ENCODE data around the gene MGP. TPM values are rescaled to one million over a fixed set of nuclear protein-coding genes. Genes with fewer than 3 reads are reported as not detected.

The MGP gene
- total RNA-seq, 1 experiment from 2014 or later: 0.96 TPM

GRCh38 chr12:14871247-14871646 lies 14.4 kb downstream of the MGP start:
- H3K4me1 Mint-ChIP-seq: no peaks in the 10 kb centered on the region
- ATAC-seq: no peak
- H3K4me3 Mint-ChIP-seq: no peak overlapping the region
- H3K27ac Mint-ChIP-seq: no peak overlapping the region
- H3K36me3 Mint-ChIP-seq: peaks cover 15% of the 10 kb centered on the region
- TF ChIP-seq ZNF425 (CRISPR knock-in tag; conservative IDR thresholded peaks at IDR 0.05): no peak
- TF ChIP-seq PRRX2 (CRISPR knock-in tag; IDR thresholded peaks at IDR 0.05): no peak
- TF ChIP-seq E2F1 (CRISPR knock-in tag; IDR thresholded peaks at IDR 0.05): no peak
- no peak for TF ChIP-seq ETV6 (CRISPR knock-in tag; IDR thresholded peaks at IDR 0.05)
- TF ChIP-seq ZNF396 (CRISPR knock-in tag; IDR thresholded peaks at IDR 0.05; ENCODE audit: borderline replicate concordance): no peak
- no peak for TF ChIP-seq KAT7 (CRISPR knock-in tag; IDR thresholded peaks at IDR 0.05; ENCODE audit: borderline replicate concordance)
- no peak for TF ChIP-seq CBFB (CRISPR knock-in tag; IDR thresholded peaks at IDR 0.05; ENCODE audit: low read depth)
- no peak for TF ChIP-seq AFF4 (CRISPR knock-in tag; IDR thresholded peaks at IDR 0.05; ENCODE audit: borderline replicate concordance)
- no peak for TF ChIP-seq ATF3 (CRISPR knock-in tag; conservative IDR thresholded peaks at IDR 0.05)
- no peak for TF ChIP-seq FOXK1 (CRISPR knock-in tag; IDR thresholded peaks at IDR 0.05)
- no peak for TF ChIP-seq ZNF232 (CRISPR knock-in tag; IDR thresholded peaks at IDR 0.05)
- no peak for TF ChIP-seq FOXJ3 (CRISPR knock-in tag; IDR thresholded peaks at IDR 0.05; ENCODE audit: borderline replicate concordance)
- TF ChIP-seq ATF1 (CRISPR knock-in tag; IDR thresholded peaks at IDR 0.05): no peak
- no peak for TF ChIP-seq E2F4 (CRISPR knock-in tag; IDR thresholded peaks at IDR 0.05; ENCODE audit: borderline replicate concordance, low read depth)
- TF ChIP-seq ZSCAN18 (CRISPR knock-in tag; IDR thresholded peaks at IDR 0.05): no peak
- no peak for TF ChIP-seq ZNF219 (CRISPR knock-in tag; IDR thresholded peaks at IDR 0.05; ENCODE audit: borderline replicate concordance)
- no peak for TF ChIP-seq ZNF416 (CRISPR knock-in tag; IDR thresholded peaks at IDR 0.05)
- H3K9me3 Mint-ChIP-seq: peaks cover 20% of the 10 kb centered on the region
- peaks cover 6% of the 10 kb centered on the region for H3K27me3 Mint-ChIP-seq (ENCODE audit: low read depth)
- ChIA-PET CTCF (no interaction called here), POLR2A (no interaction called here)
- DNase-seq (ENCODE audit: low spot score): no peak

Measured in WTC11 (cell line).